RCC 7860 (cell line): ENCODE measurements around the gene FOXN3.
A peak's percentile ranks its signal among the peaks of the same experiment; 100 is the strongest.

ENCODE experiments used
- DNase-seq: peaks from one replicate; pipeline ENCODE4 v3.0.0-alpha.2; 2015; ENCODE audit warnings: low spot score
- FAIRE-seq: peaks from 2 replicates; lab custom pipeline; 2012; peaks lifted over from hg19 to GRCh38; lab: Jason Lieb, UNC

Gene FOXN3

GRCh38 chr14:89432226-89432625, 15.2 kb upstream of the FOXN3 start:
- FAIRE-seq (no peak), DNase-seq (no peak)

DNA sequence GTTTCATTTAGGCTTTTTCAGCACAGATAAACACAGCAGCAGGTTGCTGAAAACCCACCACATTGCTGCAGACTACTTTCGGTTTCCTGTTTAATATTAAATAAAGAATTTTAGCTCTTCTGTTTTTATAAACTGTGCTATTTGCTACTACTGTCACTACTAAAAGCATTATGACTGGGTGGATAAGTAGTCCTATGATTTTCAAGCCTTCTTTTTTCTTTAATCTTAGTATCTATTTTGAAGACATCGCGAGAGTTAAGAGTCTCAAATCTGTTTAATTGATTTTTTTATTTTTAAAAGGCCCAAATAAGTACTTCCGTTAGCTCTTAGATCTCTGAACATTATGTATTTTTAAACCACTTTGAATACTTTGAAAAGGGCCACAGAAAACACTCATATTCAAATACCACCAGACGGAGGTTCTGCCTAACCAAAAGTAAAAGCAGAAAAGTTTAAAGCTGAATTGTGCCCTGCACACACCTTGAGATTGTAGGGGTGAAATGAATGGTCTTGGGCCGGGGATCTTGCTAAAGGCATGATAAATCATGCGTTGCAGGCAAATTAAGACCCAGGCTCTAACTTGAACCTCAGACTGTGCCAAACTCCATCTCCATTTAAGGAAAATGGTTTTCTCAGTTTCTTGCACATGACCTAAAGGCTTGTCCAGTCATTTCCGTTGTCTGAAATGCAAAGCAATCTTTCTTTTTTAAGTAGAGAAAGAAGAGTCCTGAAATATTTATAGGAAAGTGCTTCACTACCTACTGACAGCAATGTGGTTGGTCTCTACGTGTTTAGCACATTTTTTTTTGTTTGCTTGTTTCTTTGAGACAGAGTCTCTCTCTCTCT, 13.6 kb upstream of the FOXN3 start:
- DNase-seq (peak; percentile 69), FAIRE-seq (peak; percentile 74)

- DNase-seq, result peak; percentile 62
- FAIRE-seq, result peak; percentile 64
Observed at GRCh38 chr14:89429199-89430181, 12.5 kb upstream of the FOXN3 start.

- FAIRE-seq, result no peak
- no peak for DNase-seq
Observed at GRCh38 chr14:89428546-89429198, 11.6 kb upstream of the FOXN3 start.

DNA sequence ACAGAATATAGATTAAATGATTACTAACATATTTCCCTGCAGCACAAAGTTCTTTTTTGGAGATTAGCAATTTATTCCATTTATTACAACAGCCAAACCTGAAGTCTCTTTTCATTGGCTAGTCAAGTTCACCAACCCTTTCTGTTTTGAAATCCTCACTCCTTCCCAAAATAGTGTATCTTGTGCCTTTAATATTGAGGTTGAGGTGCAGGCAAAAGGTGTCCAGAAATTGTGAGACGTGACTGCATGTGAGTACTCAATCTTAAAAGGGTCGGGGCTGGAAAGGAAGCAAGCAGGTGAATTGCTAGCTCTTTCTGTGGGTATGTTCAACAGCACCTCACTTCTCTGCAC, 11.1 kb upstream of the FOXN3 start:
- DNase-seq (no peak), FAIRE-seq (no peak)

GRCh38 chr14:89427426-89428172, 10.6 kb upstream of the FOXN3 start:
- DNase-seq (no peak), FAIRE-seq (no peak)

- FAIRE-seq (peak; percentile 91), DNase-seq (peak; percentile 95)
Observed at GRCh38 chr14:89425931-89426330, 8.9 kb upstream of the FOXN3 start.

DNA sequence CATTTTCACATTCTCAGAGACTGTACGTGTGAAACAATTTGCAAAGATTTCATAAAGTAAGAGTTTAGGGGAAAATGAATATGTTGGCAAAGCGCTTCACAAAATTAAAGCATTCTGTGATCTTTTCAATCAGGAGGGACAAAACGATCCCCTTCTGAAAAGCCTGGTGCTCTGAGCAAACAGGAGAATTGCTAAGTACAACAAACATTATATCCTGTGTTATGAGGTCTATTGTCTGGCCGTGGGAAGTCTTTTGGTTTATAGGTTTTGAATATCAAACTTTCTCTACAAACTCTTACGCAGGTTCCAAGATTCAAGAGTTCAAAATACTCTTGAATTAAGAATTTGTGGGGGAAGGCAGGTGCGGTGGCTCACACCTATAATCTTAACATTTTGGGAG, 7.2 kb upstream of the FOXN3 start:
- DNase-seq (no peak), FAIRE-seq (no peak)

GRCh38 chr14:89422952-89423345, 5.9 kb upstream of the FOXN3 start:
- DNase-seq, result no peak
- no peak for FAIRE-seq

GRCh38 chr14:89422181-89422951, 5.3 kb upstream of the FOXN3 start:
- FAIRE-seq (no peak), DNase-seq (no peak)

GRCh38 chr14:89420502-89420901, 3.5 kb upstream of the FOXN3 start:
- DNase-seq (no peak), FAIRE-seq (no peak)

- no peak for FAIRE-seq
Observed at GRCh38 chr14:89419973-89420482, 3.0 kb upstream of the FOXN3 start.

GRCh38 chr14:89418976-89419375, 1.9 kb upstream of the FOXN3 start:
- no peak for FAIRE-seq
- no peak for DNase-seq

More at GRCh38 chr14:89419973-89420482, 3.0 kb upstream of the FOXN3 start:
- DNase-seq, result no peak

- DNase-seq (no peak), FAIRE-seq (no peak)
Observed at GRCh38 chr14:89418452-89418851, 1.4 kb upstream of the FOXN3 start.

GRCh38 chr14:89417465-89418225, 612 bp upstream of the FOXN3 start:
- FAIRE-seq, result no peak
- peak; percentile 27 for DNase-seq

GRCh38 chr14:89416002-89416995, 734 bp downstream of the FOXN3 start:
- no peak for FAIRE-seq
- DNase-seq, result peak; percentile 82

GRCh38 chr14:89415159-89415558, 1.9 kb downstream of the FOXN3 start:
- FAIRE-seq, result no peak

GRCh38 chr14:89411976-89412375, 5.1 kb downstream of the FOXN3 start:
- FAIRE-seq, result no peak
- no peak for DNase-seq

More at GRCh38 chr14:89415159-89415558, 1.9 kb downstream of the FOXN3 start:
- DNase-seq, result no peak
